GM12874 (cell line): ENCODE data around the gene TWIST2.

Experiments used
- TF ChIP-seq, protein P1 (sequence below): IDR thresholded peaks from 2 replicates; pipeline ENCODE4 v1.5.1; 2011; ENCODE audit warnings: low read depth, mild to moderate bottlenecking, control low read depth, low read length, moderate library complexity; ENCODE audit not compliant: insufficient read depth

TWIST2 gene

DNA sequence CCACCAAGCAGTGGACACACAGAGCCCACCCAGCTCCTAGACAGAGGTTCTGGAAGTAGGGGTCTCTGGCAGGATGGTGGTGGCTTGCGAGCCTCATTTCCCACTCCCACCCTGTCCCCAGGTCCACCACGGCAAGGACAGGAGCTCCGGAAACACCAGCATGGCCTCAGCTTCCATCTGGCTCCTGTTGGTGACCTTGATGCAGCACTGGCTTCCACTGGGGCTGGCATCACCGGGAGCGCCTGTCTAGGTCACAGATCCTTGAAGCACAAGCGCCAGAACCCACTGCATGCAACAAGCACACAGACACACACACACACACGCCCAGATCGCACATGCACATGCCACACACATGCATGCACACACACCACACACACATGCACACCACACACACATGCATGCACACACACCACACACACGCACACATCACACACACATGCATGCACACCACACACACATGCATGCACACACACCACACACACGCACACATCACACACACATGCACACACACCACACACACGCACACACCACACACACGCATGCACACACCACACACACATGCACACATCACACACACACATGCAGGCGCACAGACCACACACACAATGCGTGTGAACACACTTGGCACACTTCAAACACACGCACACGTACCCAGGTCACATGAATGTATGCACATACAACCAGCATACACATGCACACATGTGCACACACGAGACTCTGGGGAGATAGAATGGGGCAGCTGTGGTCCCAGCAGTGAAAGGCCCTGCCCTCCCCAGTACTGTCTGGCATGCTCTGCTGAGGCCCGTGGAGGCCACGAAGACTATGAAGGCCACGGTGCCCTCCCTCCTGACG lies 63.7 kb downstream of the TWIST2 start:
- TF ChIP-seq, protein P1, sequence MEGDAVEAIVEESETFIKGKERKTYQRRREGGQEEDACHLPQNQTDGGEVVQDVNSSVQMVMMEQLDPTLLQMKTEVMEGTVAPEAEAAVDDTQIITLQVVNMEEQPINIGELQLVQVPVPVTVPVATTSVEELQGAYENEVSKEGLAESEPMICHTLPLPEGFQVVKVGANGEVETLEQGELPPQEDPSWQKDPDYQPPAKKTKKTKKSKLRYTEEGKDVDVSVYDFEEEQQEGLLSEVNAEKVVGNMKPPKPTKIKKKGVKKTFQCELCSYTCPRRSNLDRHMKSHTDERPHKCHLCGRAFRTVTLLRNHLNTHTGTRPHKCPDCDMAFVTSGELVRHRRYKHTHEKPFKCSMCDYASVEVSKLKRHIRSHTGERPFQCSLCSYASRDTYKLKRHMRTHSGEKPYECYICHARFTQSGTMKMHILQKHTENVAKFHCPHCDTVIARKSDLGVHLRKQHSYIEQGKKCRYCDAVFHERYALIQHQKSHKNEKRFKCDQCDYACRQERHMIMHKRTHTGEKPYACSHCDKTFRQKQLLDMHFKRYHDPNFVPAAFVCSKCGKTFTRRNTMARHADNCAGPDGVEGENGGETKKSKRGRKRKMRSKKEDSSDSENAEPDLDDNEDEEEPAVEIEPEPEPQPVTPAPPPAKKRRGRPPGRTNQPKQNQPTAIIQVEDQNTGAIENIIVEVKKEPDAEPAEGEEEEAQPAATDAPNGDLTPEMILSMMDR: no peak

DNA sequence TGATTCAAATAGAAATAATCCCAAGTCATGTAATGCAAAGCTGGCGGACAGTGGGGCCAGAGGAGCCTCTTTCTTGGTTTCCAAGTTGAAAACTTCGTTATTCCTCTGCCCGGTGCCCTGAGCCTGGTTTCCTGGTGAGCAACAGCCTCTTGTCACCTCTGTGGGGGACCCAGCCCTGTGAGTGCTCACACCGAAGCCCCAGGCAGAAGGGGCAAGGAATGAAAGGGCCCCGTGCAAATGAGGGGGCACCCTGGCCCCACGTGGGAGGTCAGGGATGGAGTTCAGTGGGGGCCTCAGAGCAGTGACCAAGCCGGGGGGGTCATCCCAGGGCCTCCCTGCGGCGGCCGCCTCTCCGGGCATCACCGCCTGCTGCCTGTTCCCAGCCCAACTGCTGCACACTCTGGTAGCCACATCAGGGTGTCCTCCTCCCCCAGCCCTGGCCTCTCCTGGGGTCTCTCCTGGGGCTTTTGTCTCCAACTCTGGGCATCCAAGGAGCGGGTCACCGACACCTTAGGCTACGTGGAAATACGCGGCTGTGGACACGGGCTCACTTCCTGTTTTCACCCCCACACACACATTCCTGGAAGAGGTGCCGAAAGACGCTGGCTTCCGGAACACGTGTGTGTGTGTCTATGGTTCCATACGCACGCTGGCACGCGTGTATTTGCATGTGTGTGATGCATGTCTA lies 64.5 kb downstream of the TWIST2 start:
- TF ChIP-seq, protein P1: no peak

DNA sequence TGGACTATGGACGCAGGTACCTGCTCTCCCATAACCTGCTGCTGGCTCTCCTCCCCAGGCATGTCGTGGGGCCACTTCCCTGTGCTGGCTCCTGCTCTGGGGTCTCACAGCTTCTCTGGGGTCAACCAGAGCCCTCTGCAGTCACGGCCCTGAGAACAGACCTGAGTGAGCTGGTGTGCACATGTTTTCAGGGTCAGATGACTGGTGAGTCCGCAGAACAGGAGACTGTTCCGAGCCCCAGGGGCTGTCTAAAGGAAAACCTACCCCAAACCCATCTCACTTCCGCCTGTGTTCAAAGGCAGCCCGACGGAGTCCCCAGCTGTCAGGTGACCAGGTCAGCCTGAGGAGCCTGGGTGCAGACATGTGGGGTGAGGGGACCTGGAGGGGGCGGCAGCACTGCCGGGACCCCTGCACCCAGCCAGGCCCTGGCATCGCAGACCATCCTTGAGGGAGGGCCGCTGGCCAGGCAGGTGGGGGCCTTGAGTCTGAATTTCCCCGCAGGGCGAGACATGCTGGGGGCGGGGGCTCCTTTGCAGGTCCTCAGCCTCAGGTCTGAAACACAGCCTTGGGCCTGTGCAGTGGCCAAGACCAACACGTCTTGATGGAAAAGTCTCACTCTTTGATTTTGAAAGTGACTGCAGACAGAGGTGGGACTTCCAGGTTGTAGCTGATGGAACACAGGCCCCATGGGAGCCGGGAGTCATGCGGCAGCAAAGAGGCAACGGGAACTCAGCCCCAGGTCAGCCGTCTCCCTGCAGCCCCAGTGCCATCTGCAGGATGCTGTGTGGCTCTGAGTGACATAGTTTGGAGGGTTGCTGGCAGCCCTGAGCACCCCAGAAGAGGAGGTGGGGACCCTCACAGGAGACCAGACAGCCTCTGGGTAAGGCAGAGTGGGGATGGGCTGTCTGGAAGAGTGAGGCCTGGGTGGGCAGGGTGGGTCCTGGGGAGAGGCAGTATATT lies 65.3 kb downstream of the TWIST2 start:
- TF ChIP-seq, protein P1: no peak

- TF ChIP-seq, protein P1: no peak
Observed at GRCh38 chr2:238913931-238914647, 66.2 kb downstream of the TWIST2 start.

GRCh38 chr2:238914648-238915015 lies 66.7 kb downstream of the TWIST2 start:
- TF ChIP-seq, protein P1: no peak

DNA sequence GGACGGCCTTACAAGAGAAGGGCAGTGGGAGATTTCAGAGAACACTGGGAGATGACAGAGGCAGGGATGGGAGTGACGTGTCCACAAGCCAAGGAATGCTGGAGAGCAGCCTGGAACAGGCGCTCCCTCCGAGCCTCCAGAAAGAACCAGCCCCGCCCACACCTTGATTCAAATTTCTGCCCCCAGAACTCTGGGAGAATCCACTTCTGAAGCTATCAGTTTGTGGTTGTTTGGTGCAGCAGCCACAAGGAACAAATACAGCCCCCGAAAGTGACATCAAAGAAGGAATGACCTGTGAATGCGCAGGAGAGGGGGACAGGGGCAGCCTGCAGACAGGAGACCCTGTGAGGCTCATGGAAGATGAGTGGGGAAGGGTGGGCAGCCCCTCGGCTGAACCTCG lies 67.3 kb downstream of the TWIST2 start:
- TF ChIP-seq, protein P1: no peak
